OCI-LY7 (cell line): ENCODE data around the gene NCKAP5.

ENCODE experiments used
- EZH2phosphoT487 ChIP-seq: fragments of 200-600 bp; sonication (generic); IDR thresholded peaks from 2 replicates; pipeline ENCODE4 v1.6.1; 2018; ENCODE audit warnings: low read depth, borderline replicate concordance, mild to moderate bottlenecking, mixed run types, antibody characterized with exemption, low read length, moderate library complexity, mixed read lengths
- TF ChIP-seq, protein P1 (sequence below): fragments of 200-600 bp; sonication (generic); conservative IDR thresholded peaks from 2 replicates; pipeline ENCODE4 v1.5.1; 2014; ENCODE audit warnings: mild to moderate bottlenecking, antibody characterized with exemption, low read length, moderate library complexity, mixed read lengths

DNA sequence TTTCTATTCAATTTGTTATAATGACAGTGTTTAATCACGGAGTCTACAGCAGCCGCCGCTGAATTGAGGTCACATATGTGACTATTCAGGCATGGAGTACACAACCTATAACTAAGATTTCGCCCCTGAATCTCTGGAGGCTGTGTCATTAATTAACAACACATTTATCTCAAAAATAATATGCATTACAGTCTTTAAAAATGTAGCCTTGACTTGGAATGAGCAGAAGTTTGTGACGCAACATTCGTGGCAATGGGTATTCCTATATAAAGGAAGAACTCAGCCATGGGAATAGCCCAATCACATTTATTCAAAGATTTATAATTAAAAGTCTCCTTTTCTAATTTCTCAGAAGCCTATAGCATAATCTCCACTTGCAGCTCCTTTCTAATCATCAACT is 837.7 kb downstream of the NCKAP5 start:
- TF ChIP-seq, protein P1, sequence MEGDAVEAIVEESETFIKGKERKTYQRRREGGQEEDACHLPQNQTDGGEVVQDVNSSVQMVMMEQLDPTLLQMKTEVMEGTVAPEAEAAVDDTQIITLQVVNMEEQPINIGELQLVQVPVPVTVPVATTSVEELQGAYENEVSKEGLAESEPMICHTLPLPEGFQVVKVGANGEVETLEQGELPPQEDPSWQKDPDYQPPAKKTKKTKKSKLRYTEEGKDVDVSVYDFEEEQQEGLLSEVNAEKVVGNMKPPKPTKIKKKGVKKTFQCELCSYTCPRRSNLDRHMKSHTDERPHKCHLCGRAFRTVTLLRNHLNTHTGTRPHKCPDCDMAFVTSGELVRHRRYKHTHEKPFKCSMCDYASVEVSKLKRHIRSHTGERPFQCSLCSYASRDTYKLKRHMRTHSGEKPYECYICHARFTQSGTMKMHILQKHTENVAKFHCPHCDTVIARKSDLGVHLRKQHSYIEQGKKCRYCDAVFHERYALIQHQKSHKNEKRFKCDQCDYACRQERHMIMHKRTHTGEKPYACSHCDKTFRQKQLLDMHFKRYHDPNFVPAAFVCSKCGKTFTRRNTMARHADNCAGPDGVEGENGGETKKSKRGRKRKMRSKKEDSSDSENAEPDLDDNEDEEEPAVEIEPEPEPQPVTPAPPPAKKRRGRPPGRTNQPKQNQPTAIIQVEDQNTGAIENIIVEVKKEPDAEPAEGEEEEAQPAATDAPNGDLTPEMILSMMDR: no peak
- TF ChIP-seq EZH2phosphoT487: no peak
